Measurements from ENCODE around the gene SLC22A23.

Gene SLC22A23

DNA sequence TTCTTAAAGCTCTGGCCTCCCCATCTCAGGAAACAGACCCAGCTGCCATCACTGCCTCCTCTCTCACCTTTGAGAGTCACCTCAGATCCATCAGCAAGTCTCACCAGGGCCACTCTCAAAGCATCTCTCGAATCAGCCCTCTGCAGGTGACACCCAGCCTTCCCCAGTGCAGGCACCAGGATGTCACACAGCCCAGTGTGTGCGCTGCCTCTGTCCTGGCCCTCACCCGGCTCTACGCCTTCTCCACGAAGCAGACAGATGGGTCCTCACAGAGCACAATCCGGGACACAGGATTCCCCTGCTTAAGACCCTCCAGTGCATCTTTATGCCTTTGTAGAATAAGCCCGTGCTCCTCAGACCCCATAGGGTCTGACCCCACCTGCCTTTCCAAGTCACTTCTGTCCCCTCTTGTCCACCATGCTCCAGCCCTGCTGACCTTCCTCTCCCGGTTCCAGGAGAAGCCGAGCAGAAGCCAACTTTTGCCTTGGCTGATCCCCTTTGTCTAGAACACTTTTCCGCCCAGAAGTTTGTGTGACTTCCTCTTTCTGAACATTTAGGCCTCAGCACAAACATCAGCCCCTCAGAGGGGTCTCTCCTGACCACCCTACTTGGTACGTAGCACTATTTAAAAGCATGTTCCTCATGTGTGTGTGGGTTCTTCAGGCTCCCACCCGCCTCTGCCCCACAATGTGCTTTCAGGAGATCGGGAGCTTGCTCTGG is 137.9 kb downstream of the SLC22A23 start:
- DNase-seq (ENCODE audit: low spot score): no peak

DNA sequence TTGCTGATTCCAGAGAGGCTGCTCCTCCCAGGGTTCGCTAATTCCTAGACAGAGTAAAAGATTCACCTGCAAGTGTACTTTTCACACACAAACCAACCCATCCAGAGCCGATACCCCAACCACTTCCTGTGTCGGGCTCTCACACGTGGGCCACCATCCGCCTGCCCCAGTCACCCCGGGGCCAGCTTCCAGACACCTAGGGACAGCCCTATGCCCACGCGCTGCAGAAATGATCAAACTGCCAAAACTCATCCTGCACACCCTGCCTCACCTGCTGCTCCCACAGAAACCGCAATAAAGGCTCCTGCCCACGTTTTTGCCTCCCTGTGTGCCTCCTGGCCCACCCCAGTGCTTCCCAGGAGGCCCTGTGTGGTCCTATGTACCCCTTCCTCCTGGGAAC is 138.6 kb downstream of the SLC22A23 start:
- DNase-seq (ENCODE audit: low spot score): no peak

DNA sequence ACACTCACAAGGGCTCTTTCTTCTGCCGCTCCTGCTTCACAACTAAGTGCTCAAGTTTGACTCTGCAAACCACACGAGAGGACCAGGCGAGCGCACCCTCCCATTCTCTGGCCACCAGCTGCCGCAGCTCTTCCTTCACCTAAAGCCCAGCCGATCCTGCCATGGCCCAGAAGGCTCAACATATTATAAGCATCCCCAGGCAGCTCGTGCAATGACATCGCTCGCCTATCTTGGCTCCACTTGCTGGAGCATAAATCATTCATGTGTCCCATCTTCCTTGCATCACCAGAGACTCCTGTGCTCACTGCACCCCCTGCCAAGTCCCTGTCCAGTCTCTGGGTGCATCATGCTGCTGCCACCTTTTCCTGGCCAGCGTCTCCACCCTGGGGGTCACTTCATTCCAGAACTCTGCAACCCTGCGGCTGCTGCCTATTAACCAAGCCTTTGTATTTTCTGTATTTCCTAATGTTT is 139.1 kb downstream of the SLC22A23 start:
- DNase-seq (ENCODE audit: low spot score): no peak

DNA sequence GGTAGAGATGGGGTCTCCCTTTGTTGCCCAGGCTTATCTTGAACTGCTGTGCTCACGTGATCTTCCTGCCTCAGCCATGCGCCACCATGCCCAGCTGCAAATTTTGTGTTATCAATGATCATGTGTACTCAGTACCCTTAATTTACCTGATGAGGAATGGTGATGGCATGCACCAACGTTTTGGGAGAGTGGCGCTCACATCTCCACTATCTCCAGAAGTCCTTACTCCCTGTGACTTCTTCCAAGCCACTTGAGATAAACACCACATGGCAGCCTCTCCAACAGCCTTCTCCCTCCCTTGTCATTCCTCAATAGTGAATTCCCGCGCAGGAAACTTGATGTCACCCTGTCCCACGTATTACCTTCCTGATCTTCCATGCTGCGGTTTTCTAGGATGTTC is 140.0 kb downstream of the SLC22A23 start:
- DNase-seq (ENCODE audit: low spot score): no peak

DNA sequence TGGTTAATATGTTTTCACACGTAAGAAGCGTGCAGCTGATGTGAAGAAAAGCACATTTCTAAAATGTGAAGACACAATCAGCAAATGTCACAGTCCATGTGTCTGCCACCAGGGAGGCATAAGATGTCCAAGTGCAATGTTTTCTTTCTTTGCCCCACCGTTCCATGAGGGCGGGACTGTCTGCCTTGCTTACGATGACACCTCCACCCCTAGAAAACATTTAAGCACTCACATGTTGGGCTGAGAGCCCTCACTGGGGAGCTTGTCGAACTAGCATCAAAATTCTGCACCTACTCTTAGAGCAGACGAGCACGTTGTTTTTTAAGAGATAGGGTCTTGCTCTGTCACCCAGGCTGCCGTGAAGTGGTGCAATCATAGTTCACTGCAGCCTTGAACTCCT is 140.5 kb downstream of the SLC22A23 start:
- DNase-seq (ENCODE audit: low spot score): no peak

DNA sequence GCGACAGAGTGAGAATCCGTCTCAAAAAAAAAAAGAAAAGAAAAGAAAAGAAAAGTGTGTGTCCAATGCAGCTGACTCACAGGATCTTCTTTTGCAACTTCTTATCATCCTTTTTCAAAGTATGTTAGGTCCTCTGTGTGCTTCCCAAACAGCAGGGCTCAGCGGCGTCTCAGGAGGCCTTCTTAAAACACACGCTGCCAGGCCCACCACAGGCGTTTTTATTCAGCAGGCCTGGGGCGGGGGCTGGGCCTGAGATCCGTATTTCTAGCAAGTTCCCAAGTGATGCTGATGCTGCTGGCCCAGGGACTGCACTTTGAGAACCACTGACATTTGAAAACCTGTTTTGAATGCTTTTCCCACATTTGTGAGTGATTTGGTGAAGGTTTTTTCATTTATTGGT is 141.0 kb downstream of the SLC22A23 start:
- DNase-seq (ENCODE audit: low spot score): no peak

DNA sequence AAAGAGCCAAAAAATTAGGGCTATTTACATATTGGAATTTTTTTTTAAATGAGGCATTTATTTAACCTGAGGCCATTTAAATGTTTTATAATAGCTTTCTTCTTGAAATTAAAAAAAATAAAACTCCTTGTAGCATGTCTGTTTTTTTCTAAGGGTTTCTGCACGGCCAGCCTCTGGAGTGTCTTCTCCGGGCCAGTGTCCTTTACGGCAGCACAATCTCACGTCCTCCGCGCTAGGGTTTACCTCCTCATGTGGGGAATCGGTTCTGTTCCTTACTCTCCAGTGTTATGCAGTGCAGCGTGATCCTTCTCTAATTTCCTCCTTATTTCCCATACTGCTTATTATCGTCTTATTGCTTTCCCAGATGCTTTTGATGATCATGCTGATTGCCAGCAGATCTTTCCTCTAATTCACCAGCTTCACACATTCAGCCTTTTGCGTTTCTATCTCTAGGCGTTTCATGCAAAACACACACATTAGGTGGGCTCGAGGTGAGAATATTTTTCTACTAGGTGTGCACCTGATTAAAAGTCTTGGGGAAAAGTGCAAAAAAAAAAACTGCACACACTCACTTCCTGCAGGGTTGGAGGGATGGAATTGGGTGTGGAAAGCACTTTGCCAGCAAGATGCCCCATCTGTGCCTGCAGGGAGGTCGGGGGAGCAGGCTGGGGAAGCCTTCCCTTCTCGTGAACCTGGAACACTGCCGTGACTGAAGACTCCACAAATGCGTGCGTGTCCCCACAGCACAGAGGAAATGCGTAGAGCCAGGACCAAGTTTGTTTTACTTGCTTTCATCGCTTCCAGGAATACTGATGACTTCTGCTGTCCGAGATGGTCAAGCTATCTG is 142.0 kb downstream of the SLC22A23 start:
- no peak for DNase-seq (ENCODE audit: low spot score)

DNA sequence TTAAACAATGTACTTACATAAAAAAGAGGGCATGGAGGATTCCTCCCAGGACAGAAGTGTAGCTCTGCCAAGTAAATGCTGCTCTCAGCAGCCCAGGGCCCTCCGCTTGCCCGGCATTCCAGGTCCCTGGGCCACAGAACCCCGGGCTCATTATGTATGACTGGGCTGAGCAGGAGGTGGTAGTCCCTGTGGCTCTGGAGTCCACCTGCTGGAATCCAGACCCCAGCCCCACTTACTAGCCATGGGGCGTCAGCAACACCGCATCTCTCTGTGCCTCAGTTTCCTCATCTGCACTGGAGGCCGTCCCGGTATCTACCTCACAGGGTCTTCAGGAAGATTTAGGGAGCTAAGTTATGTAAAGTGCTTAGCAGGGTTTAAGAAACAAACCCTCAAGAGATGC is 142.7 kb downstream of the SLC22A23 start:
- DNase-seq (ENCODE audit: low spot score): no peak

DNA sequence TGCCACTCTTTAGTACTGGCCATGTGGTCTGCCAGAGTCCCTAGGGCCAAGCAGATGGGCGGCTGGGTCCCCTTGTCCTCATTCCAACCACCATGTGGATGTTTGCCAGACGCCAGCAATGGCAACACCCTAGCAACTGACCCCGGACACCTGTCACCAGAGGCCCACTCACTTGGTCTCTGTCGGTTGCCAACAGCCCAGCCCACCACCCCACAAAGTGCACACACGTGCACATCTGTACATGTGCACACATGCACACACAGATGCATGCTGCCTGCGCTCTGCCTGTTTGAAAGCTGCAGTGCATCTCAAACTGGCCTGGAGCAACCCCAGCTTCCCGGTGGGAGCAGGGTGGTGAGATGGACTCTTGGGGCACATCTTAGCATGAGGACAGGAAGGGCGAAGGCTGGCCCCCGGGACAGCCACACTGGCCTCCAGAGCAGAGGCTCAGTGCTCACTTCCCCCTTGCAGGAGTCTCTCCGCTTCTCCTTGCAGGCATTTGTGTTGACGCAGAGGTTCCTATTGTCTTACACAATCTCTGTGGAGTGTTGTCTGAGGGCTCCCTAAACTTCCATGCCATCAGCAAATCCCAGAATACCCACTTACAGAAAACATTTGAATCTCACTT is 144.1 kb downstream of the SLC22A23 start:
- no peak for DNase-seq (ENCODE audit: low spot score)

DNA sequence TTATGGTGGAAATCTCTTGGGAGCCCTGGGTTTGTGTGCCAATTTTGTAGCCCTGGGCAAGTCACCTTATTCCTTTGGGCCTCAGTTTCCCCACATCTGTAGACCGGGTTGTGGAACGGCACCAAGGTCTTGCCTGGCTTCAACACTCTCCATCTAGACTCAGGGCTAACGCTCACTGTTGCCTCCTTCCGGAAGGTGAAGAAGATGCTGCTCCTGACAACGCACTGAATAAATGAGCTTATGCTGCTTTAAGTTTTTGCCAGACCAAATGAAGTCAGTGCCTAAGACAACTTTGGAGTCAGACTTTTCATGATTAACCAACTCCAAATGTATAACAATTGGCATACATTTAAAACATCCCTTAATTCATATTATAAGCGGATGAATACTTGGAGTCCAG is 145.0 kb downstream of the SLC22A23 start:
- DNase-seq (ENCODE audit: low spot score): no peak

DNA sequence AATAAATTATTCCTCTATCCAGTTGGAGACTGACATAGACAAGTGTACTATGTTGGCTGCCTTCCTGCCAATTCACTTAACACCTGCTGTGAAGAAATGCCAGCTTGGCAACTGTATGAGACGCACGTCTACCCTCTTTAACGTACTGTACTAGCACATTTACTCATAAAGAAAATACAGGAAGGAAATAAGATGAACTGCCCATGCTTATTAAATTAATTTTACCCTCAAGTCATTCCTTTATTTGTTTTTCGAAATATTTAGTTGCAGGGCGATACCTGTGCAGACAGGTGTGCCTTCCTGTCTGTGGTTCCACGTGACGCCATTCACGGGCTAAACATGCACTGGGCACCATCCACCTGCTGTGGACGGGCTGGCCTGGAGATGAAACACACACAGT is 146.1 kb downstream of the SLC22A23 start:
- no peak for DNase-seq (ENCODE audit: low spot score)

DNA sequence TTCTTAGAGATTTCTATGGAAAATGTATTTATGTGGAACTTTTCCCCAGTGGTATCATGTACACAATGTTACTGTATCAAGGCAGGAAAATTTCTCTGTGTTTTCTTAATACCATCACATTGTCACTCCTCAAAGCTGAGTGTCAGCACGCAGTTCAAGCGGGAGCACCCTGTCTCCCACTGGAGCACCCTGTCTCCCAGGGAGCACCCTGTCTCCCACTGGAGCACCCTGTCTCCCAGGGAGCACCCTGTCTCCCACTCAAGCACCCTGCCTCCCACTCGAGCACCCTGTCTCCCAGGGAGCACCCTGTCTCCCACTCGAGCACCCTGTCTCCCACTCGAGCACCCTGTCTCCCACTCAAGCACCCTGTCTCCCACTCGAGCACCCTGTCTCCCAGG is 146.8 kb downstream of the SLC22A23 start:
- DNase-seq (ENCODE audit: low spot score): no peak

DNA sequence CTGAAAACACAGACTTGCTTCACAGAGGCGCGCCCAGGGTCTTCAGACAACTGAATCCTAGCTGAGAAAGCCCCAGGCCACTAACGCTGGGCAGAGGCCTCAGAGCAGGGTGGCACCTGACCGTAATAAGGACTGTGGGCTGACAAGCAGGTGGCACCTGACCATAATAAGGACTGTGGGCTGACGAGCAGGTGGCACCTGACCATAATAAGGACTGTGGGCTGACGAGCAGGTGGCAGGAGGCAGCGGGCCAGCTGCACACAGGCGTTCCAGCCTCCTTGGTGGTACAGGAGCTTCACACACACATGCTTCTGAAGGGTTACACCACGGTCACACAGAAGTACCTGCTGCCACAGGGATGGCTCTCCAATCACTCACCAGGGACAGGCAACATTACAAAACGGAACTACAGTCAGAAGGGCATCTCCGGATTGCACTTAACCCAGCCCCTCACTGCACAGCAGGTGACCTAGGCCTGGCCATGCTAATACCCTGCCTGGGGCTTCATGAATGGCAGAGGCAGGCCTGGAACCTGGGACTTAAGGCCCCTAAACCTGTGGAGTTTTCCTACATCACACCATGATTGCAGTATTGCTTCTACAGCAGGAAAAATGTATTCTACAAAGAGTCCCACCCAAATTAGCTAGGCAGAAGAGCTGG is 147.3 kb downstream of the SLC22A23 start:
- DNase-seq (ENCODE audit: low spot score): no peak

DNA sequence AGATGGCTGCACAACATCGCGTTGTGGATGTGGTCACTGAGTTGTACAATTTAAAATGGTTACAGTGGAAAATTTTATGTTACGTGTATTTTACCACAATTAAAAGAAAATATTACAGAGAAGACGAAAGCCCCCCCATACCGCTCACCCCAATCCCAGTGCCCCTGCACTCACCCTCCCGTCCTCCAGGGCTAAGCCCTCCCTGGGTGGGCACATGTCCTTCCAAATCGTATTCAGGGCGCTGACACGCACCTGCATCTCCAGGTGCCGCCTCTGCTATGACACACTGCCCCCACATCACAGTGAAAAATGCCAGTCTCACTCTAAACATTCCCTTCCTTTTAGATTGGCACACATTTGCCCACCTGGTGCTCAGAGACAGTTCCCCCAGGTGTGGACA is 148.7 kb downstream of the SLC22A23 start:
- DNase-seq (ENCODE audit: low spot score): no peak

DNA sequence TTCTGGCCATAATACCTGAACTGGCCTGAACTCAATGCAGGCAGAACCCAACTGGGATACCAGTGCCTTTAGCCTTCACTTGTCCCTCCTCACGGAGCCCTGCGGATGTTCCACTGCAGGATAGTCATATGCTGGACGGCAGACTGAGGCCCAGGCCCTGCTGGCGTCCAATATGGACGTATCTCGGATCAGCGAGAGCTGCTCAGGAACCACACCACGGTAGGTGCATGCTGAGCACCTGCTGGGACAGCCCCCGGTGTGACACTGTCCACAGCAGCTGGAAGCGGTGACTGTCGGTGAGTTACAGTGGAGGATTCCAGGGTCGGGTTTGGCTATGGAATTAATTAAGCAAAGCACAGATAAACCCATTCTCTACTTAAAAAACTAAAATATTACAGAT is 149.4 kb downstream of the SLC22A23 start:
- no peak for DNase-seq (ENCODE audit: low spot score)

DNA sequence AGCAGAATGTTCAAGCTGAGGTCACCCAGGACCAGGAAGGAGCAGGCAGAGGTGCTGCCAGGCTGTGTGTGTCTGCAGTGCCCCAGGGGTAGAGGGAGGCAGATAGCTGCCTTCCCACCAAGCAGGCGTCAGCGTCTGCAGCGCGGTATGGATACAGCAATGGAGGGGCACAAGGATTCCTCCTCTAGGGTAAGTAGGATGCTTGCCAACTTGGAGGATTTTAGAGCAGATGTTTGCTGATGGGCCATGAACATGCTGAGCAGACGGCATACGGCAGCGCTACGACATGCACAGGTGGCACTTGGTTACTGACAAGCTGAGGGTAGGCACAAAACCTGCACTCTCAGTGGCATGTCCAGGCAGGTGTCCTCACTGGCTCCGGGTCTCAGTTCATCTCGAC is 150.0 kb downstream of the SLC22A23 start:
- no peak for DNase-seq (ENCODE audit: low spot score)

DNA sequence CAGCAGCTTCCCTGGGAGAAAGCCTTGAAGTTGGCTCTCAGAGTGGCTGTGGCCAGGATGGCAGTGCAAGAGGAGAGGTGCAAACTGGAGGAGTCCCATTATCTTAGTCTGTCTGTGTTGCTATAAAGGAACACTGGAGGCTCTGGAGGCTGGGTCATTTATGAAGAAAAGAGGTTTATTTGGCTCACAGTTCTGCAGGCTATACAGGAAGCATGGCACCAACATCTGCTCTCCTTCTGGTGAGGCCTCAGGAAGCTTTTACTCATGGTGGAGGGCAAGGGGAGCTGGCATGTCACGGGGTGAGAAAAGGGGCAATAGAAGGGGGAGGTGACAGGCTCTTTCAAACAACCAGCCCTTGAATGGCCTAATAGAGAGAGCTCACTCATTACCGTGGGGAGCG is 151.0 kb downstream of the SLC22A23 start:
- no peak for DNase-seq (ENCODE audit: low spot score)

DNA sequence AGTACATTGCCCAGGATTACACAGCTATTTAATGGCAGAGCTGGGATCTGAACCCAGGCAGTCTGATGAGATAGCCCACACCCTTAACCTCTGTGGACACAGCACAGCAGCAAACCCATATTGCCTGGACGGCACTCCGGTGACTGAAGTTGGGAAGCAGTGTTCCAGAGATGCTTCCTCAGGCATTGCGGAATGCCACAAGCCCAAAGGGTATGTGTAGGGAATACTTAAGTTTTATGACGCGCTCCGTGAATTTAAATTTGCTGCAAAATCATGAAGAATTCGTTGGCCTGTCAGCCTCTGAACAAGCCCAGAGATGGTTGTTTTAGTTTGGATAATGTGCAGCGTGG is 151.7 kb downstream of the SLC22A23 start:
- no peak for DNase-seq (ENCODE audit: low spot score)

DNA sequence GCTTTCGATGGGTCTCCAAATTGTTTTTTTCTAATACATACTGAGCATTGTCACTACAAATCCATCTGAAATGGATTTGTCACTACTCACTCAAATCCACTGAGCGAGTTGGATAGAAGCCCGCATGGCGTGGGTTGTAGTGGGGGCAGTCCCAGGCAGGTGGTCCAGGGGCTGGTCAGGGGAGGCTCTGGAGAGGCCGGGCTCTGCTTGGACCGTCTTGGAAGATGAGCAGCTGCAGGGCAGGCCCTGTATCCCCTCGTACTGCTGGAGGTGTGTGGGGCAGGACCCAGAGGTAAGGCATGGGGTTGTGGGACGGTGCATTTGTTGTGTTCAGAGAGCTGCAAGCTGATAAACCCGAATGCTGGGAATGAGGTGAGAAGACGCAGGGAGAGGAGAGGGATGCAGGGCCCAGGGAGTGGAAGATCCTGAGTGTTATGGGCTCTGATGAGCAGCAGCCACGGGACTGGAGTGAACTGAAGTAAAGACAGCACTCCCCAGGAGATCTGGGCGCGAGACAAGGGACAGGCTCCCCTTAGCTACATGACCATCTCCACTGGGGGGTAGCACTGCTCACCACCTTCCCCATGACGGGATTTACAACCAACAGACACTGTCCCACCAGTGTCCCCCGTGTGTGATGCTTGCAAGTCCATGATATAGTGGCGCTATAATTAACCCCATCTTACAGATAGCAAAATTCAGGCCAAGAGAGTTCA is 152.2 kb downstream of the SLC22A23 start:
- no peak for DNase-seq (ENCODE audit: low spot score)

DNA sequence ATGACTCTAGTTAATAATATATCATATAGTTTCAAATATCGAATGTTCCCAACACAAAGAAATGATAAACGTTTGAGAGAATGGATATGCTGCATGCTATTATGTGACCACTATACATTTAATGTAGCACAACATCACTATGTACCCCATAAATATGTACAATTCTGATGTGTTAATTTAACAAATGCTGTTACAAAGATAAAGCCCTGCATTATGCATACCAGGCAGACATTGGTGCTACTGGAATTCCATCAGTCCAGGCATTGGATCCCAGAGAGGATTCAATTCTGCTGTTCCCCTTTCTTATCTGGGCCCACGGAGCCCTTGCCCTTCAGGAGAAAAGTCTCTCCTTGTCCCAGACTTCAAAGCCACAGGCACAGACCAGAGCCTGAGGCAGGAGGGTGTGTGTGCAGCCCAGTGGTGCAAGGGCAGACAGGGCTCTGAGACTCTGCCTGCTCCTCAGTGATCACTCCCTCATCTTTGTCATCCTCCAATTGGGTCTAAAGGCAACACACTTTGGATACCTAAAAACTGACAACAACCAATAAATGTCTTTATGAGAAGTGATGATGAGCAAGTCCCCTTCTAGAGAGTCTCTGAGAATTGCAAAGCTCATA is 152.9 kb downstream of the SLC22A23 start:
- DNase-seq (ENCODE audit: low spot score): no peak

DNA sequence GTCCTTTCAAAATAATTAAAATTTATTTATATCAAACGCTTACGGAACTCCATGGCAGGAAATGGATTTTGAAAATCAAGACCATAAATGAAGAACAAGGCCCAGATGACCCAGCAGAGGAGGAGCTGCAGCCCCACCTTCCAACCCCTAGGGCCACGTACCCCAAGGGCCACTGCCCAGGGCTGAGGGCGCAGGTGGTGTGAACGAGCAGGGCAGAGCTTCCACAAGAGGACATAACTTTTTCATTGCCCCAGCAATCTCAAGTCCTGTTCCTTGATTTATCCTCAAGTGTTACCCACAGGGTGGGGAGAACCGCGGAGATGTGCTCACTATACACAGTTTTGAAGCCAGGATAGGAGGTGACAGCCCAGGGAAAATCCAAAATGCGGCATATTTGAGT is 155.3 kb downstream of the SLC22A23 start:
- no peak for DNase-seq (ENCODE audit: low spot score)

DNA sequence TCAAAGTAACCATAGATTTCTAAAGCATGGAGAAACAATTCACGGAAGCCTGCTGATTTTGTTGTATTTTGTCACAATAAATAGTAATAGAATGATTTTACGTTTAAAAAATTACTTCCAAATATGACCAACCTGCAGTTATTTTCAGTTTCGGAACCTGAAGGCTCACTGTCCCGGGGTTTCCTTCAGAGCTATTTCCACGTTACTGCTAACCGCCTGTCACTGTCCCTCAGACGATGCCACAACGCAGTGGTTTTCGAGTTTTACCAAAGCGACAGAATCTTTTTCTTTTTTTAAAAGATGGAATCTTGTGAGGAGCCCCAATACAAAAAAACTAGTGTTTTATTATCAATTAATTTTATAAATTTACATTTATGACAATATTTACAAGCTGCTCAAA is 157.6 kb downstream of the SLC22A23 start:
- DNase-seq (ENCODE audit: low spot score): no peak

Data from LoVo (cell line).